Stimulated activated CD8-positive, alpha-beta memory T cell treated with anti-CD3 and anti-CD28 coated beads, Interleukin-12 subunit alpha, Interleukin-12 subunit beta, amount 100 ng/mL, for 1 hour (primary cell): Measurements from ENCODE around the gene FNDC3B.
"Not testable (repeated sequence)": the region's sequence is repeated elsewhere in the genome, so short reads cannot be mapped to it uniquely, and the experiment has no call there.

ENCODE experiments used
- DNase-seq: peaks from one replicate; pipeline ENCODE4 v3.0.0-alpha.2; 2020; ENCODE audit warnings: low read depth

The FNDC3B gene

DNA sequence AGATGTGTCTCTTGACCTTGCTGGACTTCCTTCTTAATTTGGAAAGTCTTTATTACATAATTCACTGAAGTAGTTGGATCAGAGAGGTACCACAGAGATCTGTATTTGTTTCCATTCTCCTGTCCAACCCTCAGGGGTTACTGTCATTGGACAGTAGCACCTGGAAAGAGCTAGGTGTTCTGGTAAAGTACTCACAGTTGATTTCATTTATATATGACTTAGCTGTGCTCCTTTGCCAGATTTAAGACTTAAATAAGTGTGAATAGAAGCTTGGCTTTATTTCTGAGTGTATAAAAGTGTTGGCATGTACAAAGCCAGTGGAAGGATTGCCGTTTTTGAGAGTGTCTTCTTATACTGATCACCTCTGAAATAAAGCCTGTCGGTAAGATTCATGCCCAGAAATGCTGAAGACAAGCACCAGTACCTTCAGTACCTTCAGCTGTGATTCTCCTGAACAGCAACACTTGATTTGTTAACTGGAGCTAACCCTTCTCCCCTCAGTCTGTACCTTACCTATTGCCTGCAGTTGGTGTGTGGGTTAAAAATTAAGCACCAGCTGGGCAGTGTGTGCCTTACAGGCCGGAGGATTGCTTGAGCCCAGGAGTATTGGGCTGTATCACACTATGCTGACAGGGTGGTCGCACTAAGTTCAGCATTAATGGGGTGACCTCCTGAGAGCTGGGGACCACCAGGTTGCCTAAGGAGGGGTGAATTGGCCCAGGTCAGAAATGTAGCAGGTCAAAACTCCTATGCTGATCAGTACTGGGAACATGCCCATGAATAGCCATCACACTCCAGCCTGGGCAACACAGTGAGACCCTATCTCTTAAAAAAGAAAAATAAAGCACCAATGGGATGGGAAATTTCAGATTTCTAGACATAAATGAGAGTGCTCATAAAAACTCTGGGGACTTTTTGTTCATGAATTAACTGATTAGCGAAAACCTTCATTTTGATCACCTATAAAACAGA, 197.7 kb downstream of the FNDC3B start:
- no peak for DNase-seq

DNA sequence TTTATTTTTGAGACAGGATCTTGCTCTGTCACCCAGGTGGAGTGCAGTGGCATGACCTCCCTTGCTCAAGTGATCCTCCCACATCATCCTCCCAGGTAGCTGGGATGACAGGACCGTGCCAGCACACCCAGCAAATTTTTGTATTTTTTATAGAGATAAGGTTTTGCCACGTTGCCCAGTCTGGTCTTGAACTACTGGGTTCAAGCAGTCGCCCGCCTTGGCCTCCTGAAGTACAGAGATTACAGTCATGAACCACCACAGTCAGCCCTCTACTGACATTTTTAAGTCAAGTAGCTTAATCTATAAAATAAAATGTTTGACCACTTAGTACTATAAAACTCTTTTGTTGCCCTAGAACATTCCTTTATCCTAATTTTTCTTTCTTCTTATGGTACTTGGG, 198.8 kb downstream of the FNDC3B start:
- DNase-seq = no peak

DNA sequence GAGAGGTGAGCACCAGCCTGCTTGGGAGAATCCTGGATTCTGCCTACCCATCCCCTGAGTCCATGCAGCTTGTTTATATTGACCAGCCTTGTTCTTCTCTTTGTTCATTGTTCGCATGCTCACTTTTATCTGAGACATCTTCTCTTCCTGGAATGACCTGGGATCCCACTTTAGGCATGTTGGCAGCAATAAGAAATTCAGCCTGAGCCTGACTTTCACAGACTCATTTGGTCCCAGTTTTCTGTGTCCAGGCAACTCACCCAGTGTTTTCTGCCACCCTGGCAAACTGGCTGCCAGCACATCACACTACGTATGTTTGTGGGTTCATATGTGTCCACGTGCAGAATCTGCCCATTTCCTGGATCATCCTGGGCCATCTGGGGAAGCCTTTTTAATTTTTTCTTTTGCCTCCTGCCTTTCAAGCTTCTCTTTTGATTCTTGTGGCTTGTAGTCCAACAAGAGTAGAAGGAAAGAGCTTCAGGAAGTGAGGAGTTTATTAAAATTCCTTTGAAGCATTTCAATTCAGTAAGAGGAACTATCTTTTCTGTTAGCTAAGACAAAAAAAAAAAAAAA, 199.9 kb downstream of the FNDC3B start:
- no peak for DNase-seq

DNA sequence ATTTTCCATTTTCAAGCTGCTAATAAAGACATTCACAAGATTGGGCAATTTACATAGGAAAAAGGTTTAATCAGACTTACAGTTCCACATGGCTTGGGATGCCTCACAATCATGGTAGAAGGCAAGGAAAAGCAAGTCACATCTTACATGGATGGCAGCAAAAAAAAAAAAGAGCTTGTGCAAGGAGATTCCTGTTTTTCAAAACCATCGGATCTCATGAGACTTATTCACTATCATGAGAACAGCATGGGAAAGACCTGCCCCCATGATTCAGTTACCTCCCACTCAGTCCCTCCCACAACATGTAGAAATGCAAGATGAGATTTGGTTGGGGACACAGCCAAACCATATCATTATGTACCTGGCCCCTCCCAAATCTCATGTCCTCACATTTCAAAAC, 202.0 kb downstream of the FNDC3B start:
- DNase-seq = no peak

DNA sequence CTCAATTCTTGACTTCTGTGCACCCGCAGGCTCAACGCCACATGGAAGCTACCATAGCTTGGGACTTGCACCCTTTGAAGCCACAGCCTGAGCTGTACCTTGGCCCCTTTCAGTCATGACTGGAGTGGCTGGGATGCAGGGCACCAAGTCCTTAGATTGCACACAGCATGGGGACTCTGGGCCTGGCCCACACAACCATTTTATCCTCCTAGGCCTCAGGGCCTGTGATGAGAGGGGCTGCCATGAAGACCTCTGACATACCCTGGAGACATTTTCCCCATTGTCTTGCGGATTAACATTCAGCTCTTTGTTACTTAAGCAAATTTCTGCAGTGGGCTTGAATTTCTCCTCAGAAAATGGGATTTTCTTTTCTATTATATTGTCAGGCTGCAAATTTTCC, 203.1 kb downstream of the FNDC3B start:
- DNase-seq = not testable (repeated sequence)

DNA sequence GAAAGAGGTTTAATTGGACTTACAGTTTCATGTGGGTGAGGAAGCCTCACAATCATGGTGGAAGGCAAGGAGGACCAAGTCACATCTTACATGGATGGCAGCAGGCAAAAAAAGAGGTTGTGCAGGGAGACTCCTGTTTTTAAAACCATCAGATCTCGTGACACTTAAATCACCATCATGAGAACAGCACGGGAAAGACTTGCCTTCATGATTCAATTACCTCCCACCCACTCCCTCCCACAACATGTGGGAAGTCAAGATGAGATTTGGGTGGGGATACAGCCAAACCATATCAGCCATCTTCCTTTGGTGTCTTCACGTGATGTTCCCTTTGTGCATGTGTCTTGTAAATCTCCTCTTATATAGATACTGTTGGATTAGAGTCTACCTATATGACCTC, 204.0 kb downstream of the FNDC3B start:
- DNase-seq = not testable (repeated sequence)

DNA sequence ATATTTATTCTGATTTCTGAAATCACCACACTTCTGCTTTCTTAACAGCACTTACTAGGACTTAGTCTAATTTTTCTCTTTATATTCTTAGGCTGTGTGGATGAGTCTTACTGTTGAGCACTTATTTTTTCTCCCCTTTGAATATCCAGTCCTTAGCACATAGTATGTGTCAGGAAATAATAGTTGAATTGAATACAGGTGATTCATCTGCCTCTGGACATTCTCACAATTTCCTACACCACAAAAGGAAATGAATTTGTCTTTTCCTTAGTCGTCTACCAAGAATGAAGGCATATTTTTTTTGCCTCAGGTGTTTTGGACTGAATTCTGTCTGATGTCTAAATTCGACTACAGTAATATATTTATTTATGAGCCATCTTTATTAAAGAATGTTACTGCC, 204.6 kb downstream of the FNDC3B start:
- no peak for DNase-seq

DNA sequence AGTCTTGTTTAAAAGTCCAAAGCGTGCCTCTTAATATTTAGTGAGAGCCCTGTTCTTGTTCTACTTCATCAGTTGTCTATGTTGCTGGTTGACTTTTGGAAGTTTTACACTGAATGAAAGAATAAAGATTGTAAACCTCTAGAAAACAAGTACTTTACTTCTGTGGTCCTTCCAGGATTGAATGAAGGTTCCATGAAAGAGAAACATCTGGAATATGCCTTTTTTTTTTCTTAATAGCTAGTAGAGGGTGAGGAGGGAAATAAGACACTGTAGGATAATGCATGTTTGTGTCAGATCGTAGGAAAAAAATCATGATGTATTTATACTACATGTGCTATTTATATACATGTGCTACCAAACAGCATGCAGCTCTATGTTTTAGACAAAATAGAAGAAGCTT, 205.9 kb downstream of the FNDC3B start:
- DNase-seq = no peak

DNA sequence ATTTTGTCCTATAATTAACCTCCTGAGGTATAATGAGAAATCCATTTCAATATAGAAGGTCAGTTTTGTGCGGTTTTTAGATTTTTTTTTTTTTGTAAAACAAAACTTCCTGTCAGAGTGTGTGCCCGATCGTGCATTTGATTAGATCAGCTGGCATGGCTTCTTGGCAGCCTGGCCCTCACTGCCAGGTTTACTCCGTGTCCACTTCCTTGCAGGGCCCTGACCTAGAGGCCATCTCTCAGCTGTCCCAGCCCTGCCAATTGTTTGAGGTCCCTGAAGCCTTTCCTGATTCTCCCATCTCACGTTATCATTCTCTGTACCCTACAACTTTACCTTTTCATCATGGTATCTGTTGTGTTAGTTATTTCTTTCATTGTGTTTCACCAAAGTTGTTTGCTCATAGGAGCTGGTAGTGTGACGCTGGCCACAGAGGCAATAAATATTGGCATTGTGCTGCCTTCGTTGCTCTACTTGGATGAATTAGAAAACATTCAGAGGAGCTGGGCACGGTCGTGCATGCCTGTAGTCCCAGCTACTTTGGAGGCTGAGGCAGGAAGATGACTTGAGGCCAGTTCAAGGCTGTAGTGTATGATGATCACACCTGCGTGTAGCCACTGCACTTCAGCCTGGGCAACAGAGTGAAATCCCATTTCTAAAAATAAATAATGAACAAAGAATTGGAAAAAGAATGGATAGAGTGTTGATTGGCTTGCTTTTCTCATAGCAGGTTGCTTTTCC, 206.9 kb downstream of the FNDC3B start:
- DNase-seq = no peak

DNA sequence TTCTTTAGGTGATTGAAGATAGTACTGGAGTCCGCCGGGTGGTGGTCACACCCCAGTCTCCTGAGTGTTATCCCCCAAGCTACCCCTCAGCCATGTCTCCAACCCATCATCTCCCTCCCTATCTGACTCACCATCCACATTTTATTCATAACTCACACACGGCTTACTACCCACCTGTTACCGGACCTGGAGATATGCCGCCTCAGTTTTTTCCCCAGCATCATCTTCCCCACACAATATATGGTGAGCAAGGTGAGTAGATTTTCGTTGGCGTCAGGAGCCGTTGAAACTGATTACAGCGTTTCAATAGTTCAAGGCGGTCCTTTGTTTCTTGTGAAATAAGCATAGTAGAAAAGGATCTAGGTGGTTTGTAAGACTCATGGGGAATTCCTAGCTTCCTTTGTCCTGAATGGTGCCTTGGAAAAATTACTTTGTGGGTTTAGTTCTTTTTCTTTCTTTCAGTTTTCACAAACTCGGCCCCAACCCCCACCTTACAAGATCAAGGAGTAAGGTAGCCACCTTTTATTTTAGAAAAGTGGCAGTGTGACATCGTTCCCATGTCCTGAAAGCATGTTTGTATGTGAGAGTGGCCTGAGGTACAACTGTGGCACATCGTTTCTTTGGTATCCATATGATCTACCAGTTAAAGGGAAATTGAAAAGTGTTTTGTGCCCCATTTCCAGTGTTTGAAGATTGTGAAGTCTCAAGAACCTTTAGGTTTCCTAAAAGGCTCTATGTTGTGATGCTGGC, 208.3 kb downstream of the FNDC3B start:
- DNase-seq = no peak

DNA sequence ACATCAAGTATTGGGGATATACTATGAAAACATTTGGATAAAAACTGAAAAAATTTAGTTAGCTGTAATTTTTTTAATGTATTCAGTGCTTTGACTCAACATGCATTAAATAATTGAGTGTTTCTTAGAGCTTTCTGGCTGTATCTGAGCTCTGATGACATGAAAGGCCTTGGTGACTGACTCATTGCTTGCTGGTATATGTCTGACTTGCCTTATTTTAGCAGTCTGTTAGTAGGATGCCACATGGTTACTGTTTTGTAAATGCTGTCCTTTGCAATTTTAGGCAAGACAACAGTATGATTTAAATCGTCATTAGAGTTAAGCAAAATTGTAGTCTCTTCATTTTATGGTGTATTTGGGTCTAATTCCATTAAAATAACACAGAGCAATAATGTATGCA, 209.7 kb downstream of the FNDC3B start:
- DNase-seq = no peak

DNA sequence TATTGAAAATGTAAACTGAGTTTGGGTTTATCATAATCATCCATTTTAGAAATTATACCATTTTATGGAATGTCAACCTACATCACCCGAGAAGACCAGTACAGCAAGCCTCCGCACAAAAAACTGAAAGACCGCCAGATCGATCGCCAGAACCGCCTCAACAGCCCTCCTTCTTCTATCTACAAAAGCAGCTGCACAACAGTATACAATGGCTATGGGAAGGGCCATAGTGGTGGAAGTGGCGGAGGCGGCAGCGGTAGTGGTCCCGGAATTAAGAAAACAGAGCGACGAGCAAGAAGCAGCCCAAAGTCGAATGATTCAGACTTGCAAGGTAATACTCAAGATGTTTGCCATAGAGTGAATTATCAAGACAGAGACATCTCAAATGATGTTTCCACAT, 211.8 kb downstream of the FNDC3B start:
- DNase-seq = no peak

DNA sequence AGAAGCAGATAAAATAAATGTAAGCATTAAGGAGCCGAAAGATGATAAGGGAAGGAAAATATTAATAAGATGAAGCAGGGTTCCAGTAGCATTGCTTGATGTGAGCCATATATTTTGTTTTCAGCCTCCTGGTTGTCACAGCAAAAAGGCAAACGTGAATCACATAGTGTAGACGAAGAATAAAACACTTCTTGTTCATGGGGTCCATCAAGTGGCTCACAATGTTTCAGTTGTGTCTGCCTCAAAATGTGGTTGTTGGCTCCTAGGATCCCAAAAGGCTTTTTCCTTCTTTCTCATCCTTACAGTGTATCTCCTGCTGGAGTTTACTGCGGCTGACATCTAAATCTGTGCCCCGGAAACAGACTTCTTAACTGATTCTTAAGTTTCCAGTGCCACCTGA, 213.8 kb downstream of the FNDC3B start:
- DNase-seq = no peak

DNA sequence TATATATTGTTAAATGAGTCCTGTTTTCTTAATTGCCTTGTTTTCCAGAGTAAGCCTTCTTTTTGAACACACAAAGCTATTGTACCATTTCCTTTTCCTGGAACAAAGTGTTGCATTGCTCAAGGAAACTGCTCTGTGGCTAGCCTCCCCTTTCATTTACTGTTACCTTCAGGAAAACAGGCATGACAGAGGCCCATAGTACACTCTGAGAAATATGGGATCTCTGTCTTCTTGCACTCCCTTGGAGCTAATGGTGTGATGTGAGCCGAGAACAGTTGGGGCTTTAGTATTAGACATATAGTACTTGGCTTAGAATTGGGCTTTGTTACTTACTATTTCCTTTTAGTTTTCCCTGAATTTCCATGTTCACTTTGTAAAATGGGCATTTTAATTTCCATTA, 215.2 kb downstream of the FNDC3B start:
- no peak for DNase-seq

DNA sequence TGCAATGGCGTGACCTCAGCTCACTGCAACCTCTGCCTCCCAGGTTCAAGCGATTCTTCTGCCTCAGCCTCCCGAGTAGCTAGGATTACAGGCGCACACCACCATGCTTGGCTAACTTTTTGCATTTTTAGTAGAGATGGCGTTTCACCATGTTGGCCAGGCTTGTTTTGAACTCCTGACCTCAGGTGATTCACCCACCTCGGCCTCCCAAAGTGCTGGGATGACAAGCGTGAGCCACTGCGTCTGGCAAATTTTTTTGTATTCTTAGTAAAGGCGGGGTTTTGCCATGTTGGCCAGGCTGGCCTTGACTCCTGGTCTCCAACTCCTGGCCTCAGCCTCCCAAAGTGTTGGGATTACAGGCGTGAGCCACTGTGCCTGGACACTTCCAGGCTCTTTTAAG, 215.9 kb downstream of the FNDC3B start:
- DNase-seq = not testable (repeated sequence)

DNA sequence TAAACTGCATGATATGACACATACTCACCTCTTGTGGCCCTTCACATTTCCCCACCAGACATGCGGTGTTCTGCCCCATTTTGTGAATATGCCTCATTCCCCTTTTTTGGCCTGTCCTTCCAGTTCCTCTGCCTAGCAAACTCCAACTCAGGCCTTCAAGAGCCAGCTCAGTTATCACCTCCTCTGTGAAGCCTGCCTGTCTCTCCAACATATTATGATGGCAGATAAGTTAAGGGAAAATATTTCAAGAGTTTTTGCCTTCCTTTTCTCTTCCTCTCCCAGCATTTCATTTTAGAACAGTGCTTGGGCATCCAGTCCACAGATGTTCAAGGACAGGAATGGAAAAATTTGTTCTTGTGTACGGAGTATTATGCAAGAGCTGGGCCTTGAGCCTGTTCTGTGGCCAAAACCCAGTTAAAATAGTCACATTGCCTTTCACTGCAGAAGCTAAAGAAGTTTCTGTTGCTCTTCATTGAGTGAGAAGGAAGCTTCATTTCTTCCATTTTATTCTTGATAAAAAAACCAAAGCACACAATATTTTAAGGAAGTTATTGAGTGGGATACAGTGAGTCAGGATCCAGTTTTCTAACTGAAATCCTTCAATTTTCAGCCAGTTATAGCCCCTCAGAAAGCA, 216.8 kb downstream of the FNDC3B start:
- no peak for DNase-seq

DNA sequence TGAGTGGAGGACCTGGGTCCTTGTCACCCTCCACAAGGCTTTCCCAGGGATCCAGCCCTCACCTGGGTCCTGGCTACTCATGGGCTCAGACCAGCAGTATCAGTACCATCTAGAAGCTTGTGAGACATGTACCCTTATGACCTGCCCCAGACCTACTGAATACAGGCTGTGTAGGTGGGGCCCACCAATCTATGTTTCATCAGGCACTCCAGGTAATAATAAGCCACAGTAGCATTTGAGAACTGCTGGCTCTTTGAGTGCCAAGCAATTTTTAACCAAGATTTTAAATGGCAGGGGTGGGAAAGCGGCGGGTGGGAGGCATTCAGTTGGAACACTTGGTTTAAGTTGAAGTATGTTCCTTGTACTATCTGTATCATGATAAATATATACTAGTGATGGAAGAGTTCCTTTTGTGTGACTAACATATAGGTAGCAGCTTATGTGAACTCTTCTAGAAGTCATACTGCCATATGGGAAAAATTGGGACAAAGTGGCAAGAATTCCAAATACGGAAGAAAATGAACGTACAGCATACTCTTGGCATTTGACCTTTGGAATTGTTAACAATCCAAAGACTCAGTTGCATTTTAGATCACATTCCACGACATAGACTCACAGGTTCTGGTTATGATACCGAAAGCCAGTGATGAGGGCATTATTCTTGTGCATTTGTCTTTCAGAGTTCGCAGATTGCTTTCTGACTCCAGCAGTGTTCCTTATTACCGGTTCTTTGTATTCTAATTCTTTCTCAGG, 218.4 kb downstream of the FNDC3B start:
- no peak for DNase-seq

DNA sequence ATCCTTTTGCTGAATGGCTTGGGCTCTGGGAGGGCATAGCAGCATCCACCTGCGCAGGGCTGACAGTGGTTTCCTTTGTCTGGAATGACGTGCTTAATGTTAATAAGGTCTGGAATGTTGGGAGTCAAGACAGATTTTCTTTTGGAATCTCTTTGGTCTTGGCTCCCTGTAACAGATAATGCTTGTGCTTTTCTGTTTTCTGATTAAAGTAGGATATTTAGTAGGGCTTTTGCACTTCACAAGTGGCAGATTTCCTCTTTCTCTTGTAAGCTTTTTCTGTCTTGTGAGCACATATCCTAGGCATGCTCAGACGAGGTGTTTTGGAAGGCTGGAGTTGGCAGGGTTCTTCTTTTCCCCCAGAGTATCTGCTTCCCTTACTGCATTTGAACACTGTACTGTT, 219.2 kb downstream of the FNDC3B start:
- DNase-seq = no peak

DNA sequence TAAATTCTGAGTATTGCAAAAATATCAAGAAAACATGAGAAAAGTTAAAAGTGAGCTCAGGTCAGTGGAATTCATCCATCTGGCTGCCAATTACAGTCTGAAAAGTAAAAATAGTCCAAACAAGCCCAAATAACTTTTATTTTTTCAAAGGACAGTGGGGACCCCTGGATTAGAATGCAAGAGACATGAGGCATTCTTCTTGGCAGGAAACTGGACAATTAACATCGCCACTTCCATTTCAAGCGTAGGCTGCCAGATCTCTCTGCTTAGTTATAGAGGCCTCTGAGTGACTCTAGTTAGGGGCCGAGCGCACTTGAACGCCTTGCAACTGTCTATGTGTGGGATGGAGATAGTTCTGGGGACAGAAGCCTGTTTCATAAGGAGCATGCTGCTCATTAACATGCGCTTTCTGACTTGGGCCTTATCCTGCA, 219.7 kb downstream of the FNDC3B start:
- no peak for DNase-seq

DNA sequence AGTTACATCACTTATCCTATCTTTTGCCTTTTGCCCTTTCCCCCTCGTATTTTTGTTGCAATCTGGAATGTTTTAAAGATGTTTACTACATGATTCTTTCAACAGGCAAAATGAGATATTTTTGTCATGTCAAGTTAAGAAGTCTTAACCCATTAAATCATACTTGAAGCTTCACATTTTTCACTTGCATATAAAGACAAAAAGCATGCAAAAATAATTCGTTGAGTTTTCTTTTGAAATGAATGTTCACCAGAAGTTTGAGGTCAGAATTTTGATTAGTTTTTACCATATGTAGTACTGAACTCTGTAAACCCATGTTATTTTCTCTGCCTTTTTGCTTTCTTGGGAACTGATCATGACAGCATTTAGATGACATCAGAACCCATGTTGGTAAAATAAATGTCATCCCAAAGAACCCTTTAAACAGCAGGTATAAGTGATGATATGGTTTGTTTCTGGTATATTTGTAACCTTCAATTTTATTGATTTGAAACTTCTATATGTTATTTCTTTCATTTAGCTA, 220.4 kb downstream of the FNDC3B start:
- DNase-seq = no peak

DNA sequence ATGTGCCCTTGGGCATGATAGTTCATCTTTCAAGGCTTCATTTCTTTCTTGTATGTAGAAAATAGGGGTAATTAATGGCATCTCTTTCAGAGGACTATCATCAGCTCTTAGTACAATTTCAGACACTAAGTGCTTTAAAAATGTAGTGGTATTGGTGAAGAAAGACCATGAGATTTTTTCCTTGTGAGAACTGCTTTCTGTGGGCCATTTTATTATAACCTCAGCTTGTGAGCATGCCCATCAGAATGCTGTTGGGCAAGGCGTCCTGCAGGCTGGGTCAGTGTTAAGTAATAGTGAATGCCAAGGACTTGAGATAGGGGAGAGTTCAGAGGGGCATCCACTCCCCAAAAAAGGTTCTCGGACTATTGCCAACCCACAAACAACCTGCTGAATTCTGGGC, 221.0 kb downstream of the FNDC3B start:
- no peak for DNase-seq
